Colonic mucosa (tissue), 4 donors: ENCODE results near the gene ADAMTSL1. TPM values are rescaled to one million over a fixed set of nuclear protein-coding genes. Genes with fewer than 3 reads are reported as not detected.

Source experiments
- DNase-seq: peaks from one replicate; pipeline ENCODE4 v3.0.0-alpha.2; 2020
- H3K27ac ChIP-seq: fragments of 200-600 bp; one replicate; pipeline ENCODE4 v1.8.0; 2021
- H3K27me3 ChIP-seq: fragments of 200-600 bp; one replicate; pipeline ENCODE4 v1.8.0; 2021
- H3K36me3 ChIP-seq: fragments of 200-600 bp; one replicate; pipeline ENCODE4 v1.8.0; 2021
- H3K4me1 ChIP-seq: fragments of 200-600 bp; one replicate; pipeline ENCODE4 v1.8.0; 2021; ENCODE audit warnings: mild to moderate bottlenecking
- H3K4me3 ChIP-seq: fragments of 200-600 bp; one replicate; pipeline ENCODE4 v1.8.0; 2021
- H3K9ac ChIP-seq, 2 donors: one replicate each; pipeline ENCODE4 v1.7.0; 2013; ENCODE audit warnings: control low read depth in 2 of 2, low read depth in 2 of 2, low read length in 2 of 2
- H3K9me3 ChIP-seq: fragments of 200-600 bp; one replicate; pipeline ENCODE4 v1.8.0; 2021
- CTCF ChIP-seq: fragments of 200-600 bp; IDR thresholded peaks from one replicate; pipeline ENCODE4 v1.8.0; 2022; ENCODE audit warnings: antibody characterized with exemption, mild to moderate bottlenecking
- intact Hi-C: fragments of 100-400 bp; cut with DNase I; formaldehyde crosslinking; loops from one replicate; pipeline ENCODE4 v1.14.1; 2022
- total RNA-seq, 2 donors: library from RNA; stranded (reverse); fragmentation: NEBNext Ultra II Directional in 1 of 2; extraction: Animal tissue kit (Norgen Biotek cat#: 25700) in 1 of 2; gene quantifications; one replicate each; pipeline ENCODE4 v1.2.1, GENCODE V29; 2021
- donor health status: healthy.
- donor health status: DM: no; HTN: no; CAD: no.
- donor health status: DM: no; HTN: no; CAD: no.

ADAMTSL1 gene
- total RNA-seq, 2 donors from 2014 or later, result 10.2 to 14.7 TPM

GRCh38 chr9:18893491-18893890, 419.5 kb downstream of the ADAMTSL1 start:
- H3K4me1 ChIP-seq, result no peaks in the 10 kb centered on the region
- H3K36me3 ChIP-seq, result no peaks in the 10 kb centered on the region
- H3K9ac ChIP-seq, result no peak overlapping the region
- TF ChIP-seq CTCF, result no peak
- H3K27ac ChIP-seq, result no peak overlapping the region
- no peaks in the 10 kb centered on the region for H3K27me3 ChIP-seq
- intact Hi-C loops, result no loop called here
- no peak overlapping the region for H3K4me3 ChIP-seq
- DNase-seq, result no peak
- H3K9me3 ChIP-seq, result no peaks in the 10 kb centered on the region

- H3K27me3 ChIP-seq, result no peaks in the 10 kb centered on the region
These were observed 422.1 kb downstream of the ADAMTSL1 start for GRCh38 chr9:18896004-18896403.

GRCh38 chr9:18896531-18897179, 422.7 kb downstream of the ADAMTSL1 start:
- no peaks in the 10 kb centered on the region for H3K4me1 ChIP-seq
- no peaks in the 10 kb centered on the region for H3K36me3 ChIP-seq
- no peaks in the 10 kb centered on the region for H3K9me3 ChIP-seq
- H3K4me3 ChIP-seq, result no peak overlapping the region
- H3K9ac ChIP-seq, result no peak overlapping the region
- TF ChIP-seq CTCF, result no peak
- intact Hi-C loops, result no loop called here
- no peak for DNase-seq
- no peak overlapping the region for H3K27ac ChIP-seq
- H3K27me3 ChIP-seq, result no peaks in the 10 kb centered on the region

More at GRCh38 chr9:18896004-18896403, 422.1 kb downstream of the ADAMTSL1 start:
- Histone ChIP-seq H3K27ac (no peak overlapping the region), H3K9me3 (no peaks in the 10 kb centered on the region), H3K4me3 (no peak overlapping the region), H3K4me1 (no peaks in the 10 kb centered on the region), H3K9ac (no peak overlapping the region), H3K36me3 (no peaks in the 10 kb centered on the region)
- intact Hi-C loops, result no loop called here
- no peak for DNase-seq
- TF ChIP-seq CTCF, result no peak

DNA sequence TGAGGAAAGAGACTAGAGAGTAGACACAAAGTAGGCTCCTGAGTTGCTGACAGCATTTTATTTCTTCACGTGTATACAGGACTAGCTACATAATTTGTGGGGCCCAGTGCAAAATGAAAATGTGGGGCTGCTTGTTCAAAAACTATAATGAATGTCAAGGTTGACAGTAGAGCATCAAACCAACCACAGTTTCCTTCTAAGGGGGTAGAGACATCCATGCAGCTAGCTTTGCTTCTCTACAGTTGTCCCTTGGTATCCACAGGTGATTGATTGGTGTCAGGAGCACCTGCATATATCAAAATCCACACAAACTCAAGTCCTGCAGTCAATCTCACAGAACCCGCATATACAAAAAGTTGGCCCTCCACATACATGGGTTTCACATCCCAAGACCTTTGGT, 429.5 kb downstream of the ADAMTSL1 start:
- H3K9ac ChIP-seq, result no peak overlapping the region
- H3K4me1 ChIP-seq, result no peaks in the 10 kb centered on the region
- DNase-seq, result no peak
- no peaks in the 10 kb centered on the region for H3K9me3 ChIP-seq
- intact Hi-C loops, result no loop called here
- TF ChIP-seq CTCF, result no peak
- H3K27ac ChIP-seq, result no peak overlapping the region
- no peaks in the 10 kb centered on the region for H3K36me3 ChIP-seq
- no peaks in the 10 kb centered on the region for H3K27me3 ChIP-seq
- no peak overlapping the region for H3K4me3 ChIP-seq

DNA sequence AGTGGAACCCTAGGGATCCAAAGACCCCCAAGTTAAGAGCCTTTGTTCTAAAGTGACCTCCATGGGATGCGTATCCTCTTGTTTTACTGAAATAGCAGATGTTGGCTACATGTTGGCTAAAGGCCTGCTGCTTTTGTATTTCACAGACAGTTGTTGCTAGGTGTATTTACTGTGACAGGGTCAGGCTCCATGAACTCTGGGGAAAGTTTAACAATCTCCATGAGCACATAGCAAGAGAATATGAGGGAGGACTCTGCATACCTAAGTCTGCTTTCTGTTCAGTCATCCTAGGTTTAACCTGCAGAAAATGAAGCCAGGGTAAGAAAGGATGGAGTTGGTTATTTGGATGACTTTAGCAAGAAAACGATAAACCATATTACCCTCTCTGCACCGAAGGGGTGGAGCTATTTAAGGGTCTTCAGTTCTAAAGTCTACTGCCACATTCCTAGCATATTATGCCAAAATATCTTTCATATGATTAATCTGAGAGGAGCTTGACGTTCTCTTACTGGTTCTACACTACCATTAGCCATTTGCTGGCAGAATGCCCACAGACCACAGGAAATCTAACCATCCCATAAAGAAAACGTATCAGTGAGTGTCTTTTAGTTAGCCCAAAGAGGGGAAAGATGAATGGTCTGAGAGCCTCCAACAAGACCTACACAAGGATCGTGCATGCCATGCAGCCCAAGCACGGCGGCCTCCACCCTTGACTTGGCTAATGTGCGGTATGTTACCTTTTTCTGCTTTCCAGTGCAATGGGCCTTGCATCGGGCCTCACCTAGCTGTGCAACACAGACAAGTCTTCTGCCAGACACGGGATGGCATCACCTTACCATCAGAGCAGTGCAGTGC, 431.3 kb downstream of the ADAMTSL1 start:
- H3K36me3 ChIP-seq, result no peaks in the 10 kb centered on the region
- H3K4me3 ChIP-seq, result no peak overlapping the region
- no peak overlapping the region for H3K27ac ChIP-seq
- no peak overlapping the region for H3K9ac ChIP-seq
- H3K4me1 ChIP-seq, result no peaks in the 10 kb centered on the region
- TF ChIP-seq CTCF, result no peak
- H3K27me3 ChIP-seq, result no peaks in the 10 kb centered on the region
- DNase-seq, result no peak
- intact Hi-C loops, result no loop called here
- H3K9me3 ChIP-seq, result no peaks in the 10 kb centered on the region
